GM13977 (cell line): ENCODE results near the gene PRKAG2.

Experiments used
- DNase-seq: peaks from one replicate; pipeline ENCODE4 v3.0.0; 2012; ENCODE audit warnings: low spot score
- CTCF ChIP-seq: IDR thresholded peaks from 2 replicates; pipeline ENCODE4 v1.5.1; 2012; ENCODE audit warnings: mild to moderate bottlenecking, control low read depth; ENCODE audit not compliant: insufficient read depth; ENCODE audit errors: extremely low read depth, missing control alignments
- in situ Hi-C: fragments of 300-500 bp; cut with MboI; formaldehyde crosslinking; loops from one replicate; pipeline ENCODE4 v1.12.0; 2022; ENCODE audit warnings: low sequenced_read_pairs, low pct_unique_long_range_greater_than_20kb, mixed read lengths, inconsistent platforms; ENCODE audit not compliant: unreplicated experiment

Gene PRKAG2

GRCh38 chr7:151630358-151630757, 246.6 kb downstream of the PRKAG2 start:
- no peak for DNase-seq
- TF ChIP-seq CTCF, result no peak
- in situ Hi-C loops, result no loop called here

- in situ Hi-C loops, result no loop called here
- no peak for DNase-seq
- TF ChIP-seq CTCF, result no peak
These were observed 247.1 kb downstream of the PRKAG2 start for GRCh38 chr7:151629713-151630272.

GRCh38 chr7:151628846-151629604, 247.9 kb downstream of the PRKAG2 start:
- no peak for DNase-seq
- no peak for TF ChIP-seq CTCF
- in situ Hi-C loops, result no loop called here

- DNase-seq, result no peak
- in situ Hi-C loops, result no loop called here
- no peak for TF ChIP-seq CTCF
These were observed 250.3 kb downstream of the PRKAG2 start for GRCh38 chr7:151626422-151627115.

DNA sequence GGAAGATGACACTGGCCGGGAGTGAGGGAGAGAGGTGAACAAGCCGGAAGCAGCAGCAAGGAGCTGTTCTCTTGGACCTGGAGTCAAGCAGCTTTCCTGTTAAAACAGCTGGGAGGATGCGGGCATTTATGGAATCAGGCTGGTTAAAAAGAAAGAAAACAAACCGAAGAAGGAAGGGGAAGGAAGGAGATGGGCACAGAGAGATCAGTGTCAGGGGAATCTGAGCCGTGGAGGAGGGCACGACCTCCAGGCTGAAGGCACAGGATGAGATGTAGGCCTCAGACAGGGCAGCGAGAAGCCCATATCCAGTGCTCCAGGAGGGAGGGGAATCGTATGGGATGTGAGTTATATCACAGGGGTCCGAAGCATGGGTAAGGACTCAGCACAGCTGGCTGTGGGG, 251.3 kb downstream of the PRKAG2 start:
- in situ Hi-C loops, result no loop called here
- no peak for TF ChIP-seq CTCF
- DNase-seq, result no peak

DNA sequence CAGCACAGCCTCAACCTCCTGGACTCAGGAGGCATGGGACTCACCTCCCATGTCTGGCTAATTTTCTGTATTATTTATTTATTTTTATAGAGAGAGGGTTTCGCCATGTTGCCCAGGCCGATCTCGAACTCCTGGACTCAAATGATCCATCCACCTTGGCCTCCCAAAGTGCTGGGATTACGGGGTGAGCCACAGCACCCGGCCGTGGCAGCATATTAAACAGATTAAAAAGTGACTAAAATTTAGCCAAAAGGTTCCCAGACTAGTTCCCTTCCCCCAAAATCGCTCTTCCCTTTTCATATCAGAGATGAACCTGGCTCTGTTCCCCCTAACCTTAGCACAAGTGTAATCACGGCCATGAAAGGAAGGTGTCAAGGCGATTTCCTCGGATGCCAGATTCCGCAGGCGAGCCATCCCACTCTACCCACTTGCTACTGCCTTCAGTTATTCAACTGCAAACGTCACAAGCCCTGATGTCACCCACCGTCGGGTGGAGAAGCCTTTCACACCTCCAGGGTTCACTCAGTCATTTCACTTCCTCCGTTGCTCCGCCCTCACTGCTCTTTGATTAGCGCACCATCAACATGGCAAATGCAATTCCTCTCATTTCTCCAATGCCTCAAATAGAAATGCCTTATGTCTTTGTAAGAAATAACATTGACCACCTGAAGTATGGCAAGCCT, 252.5 kb downstream of the PRKAG2 start:
- no peak for DNase-seq

More for the DNA sequence above, 252.5 kb downstream of the PRKAG2 start:
- in situ Hi-C loops, result no loop called here
- no peak for TF ChIP-seq CTCF
